Muscle layer of duodenum (tissue), 2 donors: ENCODE measurements around the gene PDIA4.
A peak's percentile ranks its signal among the peaks of the same experiment; 100 is the strongest.

Experiments used
- H3K27ac ChIP-seq: one replicate; pipeline ENCODE4 v1.7.0; 2013; ENCODE audit warnings: mild to moderate bottlenecking, low read length
- H3K27me3 ChIP-seq: one replicate; pipeline ENCODE4 v1.7.0; 2013; ENCODE audit warnings: low read depth, mild to moderate bottlenecking, control low read depth, low read length
- H3K36me3 ChIP-seq, 2 donors: one replicate each; pipeline ENCODE4 v1.7.0; 2013; ENCODE audit warnings: low read length in 2 of 2, control low read depth in 1 of 2, mild to moderate bottlenecking in 1 of 2; ENCODE audit not compliant: insufficient read depth in 2 of 2, control insufficient read depth in 1 of 2
- H3K4me1 ChIP-seq, 2 donors: one replicate each; pipeline ENCODE4 v1.7.0; 2013; ENCODE audit warnings: low read length in 2 of 2, mild to moderate bottlenecking in 2 of 2, control low read depth in 1 of 2, moderate library complexity in 1 of 2; ENCODE audit not compliant: insufficient read depth in 2 of 2, control insufficient read depth in 1 of 2
- H3K4me3 ChIP-seq, 2 donors: one replicate each; pipeline ENCODE4 v1.7.0; 2013; ENCODE audit warnings: low read length in 2 of 2, low read depth in 1 of 2, mild to moderate bottlenecking in 1 of 2
- H3K9me3 ChIP-seq, 2 donors: one replicate each; pipeline ENCODE4 v1.7.0; 2013; ENCODE audit warnings: low read length in 2 of 2, control low read depth in 1 of 2, mild to moderate bottlenecking in 1 of 2; ENCODE audit not compliant: control insufficient read depth in 1 of 2
- donor health status: healthy.

The PDIA4 gene

DNA sequence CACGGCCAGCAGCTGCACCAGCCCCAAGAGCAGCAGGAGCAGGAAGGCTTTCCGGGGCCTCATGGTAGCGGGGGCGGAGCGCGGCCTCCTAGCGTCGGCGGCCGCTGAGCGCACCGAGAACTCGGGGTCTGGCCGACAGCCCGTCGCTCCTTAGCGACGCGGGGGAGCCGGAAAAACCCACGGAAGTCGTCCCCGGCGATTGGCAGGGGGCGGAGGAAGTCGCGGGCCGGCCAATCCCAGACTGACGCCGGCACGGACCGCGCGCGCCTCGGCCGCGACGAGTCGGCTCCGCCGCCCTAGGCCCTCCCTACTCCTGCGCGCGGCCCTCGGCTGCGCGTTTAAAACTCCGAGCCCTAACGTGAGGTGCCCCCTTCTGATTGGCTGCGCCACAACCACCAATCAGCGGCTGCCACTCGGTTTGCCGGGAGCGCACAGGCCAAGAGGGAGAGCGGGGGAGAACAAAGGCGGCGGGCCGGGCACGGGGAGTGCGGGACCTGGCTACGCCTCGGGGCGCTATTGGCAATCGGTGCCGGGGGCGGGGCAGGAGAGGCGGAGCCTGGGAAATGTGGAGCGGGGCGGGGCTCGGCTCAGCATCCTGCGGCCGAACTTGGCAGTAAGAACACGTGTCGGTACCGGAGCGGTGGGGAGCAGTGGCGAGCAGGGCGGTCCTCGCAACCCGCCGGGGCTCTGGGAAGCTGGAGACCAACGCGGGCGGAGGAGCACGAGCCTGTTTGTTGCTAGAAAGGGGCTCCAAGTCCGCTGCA lies at the start of gene PDIA4:
Gene PDIA4 (minus strand): TSS at position 160 of the 764 bp plus-strand sequence. CDS start 97 bp downstream, at position 63.
- Histone ChIP-seq H3K27me3 (no peaks in the 10 kb centered on the region), H3K9me3 (no peaks in the 10 kb centered on the region), H3K4me1 (peaks cover 0 to 9% of the 10 kb centered on the region in 2 donors), H3K36me3 (no peaks in the 10 kb centered on the region), H3K4me3 (peak within 1 kb of the TSS; percentile 78 to 90), H3K27ac (peak within 1 kb of the TSS; percentile 83)

DNA sequence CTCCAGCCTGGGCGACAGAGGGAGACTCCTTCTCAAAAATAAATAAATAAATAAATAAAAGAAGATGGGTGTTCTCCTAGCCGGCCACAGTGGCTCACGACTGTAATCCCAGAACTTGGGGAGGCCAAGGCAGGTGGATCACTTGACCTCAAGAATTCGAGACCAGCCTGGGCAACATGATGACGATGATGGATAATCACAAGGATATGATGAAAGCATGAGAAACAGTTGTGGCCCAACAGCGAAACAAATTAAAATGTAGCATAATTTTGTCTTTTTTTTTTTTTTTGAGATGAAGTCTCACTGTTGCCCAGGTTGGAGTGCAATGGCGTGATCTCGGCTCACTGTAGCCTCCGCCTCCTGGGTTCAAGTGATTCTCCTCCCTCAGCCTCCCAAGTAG lies 49.3 kb upstream of the PDIA4 start:
- H3K4me3 ChIP-seq = no peak overlapping the region
- H3K36me3 ChIP-seq = peaks cover 3 to 17% of the 10 kb centered on the region in 2 donors
- H3K27me3 ChIP-seq = no peaks in the 10 kb centered on the region
- no peaks in the 10 kb centered on the region for H3K9me3 ChIP-seq
- H3K27ac ChIP-seq = no peak overlapping the region
- no peaks in the 10 kb centered on the region for H3K4me1 ChIP-seq

DNA sequence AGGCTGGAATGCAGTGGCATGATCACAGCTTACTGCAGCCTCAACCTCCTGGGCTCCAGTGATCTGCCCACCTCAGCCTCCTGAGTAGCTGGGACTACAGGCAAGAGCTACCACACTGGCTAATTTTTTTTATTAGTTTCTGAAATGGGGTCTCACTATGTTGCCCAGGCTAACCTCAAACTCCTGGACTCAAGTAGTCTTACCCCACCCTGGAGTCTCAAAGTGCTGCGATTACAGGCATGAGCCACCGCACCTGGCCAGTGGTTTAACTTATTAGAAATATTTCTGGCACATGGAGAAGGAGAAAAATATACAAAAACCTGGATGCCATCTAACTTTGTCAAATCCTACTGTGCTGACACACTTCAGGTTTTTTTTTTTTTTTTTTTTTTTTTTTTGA lies 47.0 kb upstream of the PDIA4 start:
- Histone ChIP-seq H3K4me1 (no peaks in the 10 kb centered on the region), H3K27ac (no peak overlapping the region), H3K4me3 (no peak overlapping the region), H3K27me3 (no peaks in the 10 kb centered on the region), H3K9me3 (no peaks in the 10 kb centered on the region), H3K36me3 (peaks cover 11 to 39% of the 10 kb centered on the region in 2 donors)

DNA sequence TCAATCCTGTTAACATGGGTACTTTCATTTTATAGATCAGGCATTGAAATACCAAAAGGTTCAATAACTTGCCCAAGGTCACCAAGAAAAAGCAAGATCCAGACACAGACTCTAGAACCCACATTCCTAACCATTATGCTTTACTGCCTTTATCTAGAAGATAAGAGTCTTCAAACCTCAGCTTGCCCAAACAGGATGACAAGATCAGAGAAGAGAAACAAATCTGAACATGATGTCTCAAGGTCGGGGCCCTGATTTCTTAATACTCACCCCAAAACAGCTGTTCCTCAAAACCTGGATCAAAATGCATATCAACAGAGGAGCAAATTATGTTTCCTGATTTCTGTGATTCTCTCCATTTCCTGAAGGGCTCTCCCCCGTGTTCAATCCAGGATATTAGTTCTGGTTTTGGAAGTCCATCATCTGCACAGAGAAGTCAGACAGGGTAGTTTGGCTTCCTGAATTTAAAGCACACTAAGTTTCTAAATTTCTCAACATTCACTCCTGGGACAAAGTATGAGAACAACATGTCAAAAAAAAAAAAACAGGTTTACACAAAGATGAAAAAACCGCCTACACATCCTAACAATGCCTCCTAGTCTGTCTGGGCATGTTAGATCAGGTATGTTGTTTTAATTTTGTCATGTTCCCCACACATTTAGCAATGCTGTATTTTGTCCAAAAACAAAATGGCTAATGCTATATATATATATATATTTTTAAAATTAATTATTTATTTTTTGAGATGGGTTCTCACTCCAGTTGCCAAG lies 46.0 kb upstream of the PDIA4 start:
- Histone ChIP-seq H3K4me1 (no peaks in the 10 kb centered on the region), H3K27me3 (no peaks in the 10 kb centered on the region), H3K36me3 (peaks cover 15 to 43% of the 10 kb centered on the region in 2 donors), H3K27ac (no peak overlapping the region), H3K4me3 (no peak overlapping the region), H3K9me3 (no peaks in the 10 kb centered on the region)

GRCh38 chr7:149072438-149072775 lies 44.1 kb upstream of the PDIA4 start:
- Histone ChIP-seq H3K36me3 (peaks cover 15 to 42% of the 10 kb centered on the region in 2 donors), H3K9me3 (no peaks in the 10 kb centered on the region), H3K4me1 (no peaks in the 10 kb centered on the region), H3K27ac (no peak overlapping the region), H3K27me3 (no peaks in the 10 kb centered on the region), H3K4me3 (no peak overlapping the region)

- Histone ChIP-seq H3K27me3 (no peaks in the 10 kb centered on the region), H3K9me3 (no peaks in the 10 kb centered on the region), H3K27ac (no peak overlapping the region), H3K4me1 (no peaks in the 10 kb centered on the region), H3K4me3 (no peak overlapping the region), H3K36me3 (peaks cover 13 to 38% of the 10 kb centered on the region in 2 donors)
Measured at GRCh38 chr7:149071641-149072437, 43.5 kb upstream of the PDIA4 start.

DNA sequence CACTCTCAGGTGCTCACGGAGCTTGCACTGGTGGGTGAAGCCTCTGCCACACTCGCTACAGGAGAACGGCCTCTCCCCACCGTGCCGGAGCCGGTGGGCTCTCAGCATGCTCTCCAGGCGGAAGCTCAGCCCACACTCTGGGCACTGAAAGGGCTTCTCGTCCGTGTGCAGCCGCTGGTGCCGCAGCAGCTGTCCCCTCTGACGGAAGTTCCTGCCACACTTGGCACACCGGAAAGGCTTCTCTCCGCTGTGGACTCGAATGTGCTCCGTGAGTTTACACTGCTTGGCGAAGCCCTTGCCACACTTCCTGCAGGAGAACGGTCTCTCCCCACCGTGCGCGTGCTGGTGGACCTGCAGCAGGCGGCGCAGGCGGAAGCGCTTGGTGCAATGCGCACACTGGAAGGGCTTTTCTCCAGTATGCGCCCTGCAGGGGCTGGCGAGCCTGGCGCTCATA lies 42.9 kb upstream of the PDIA4 start:
- no peaks in the 10 kb centered on the region for H3K4me1 ChIP-seq
- no peaks in the 10 kb centered on the region for H3K27me3 ChIP-seq
- peaks cover 12 to 33% of the 10 kb centered on the region in 2 donors for H3K36me3 ChIP-seq
- no peaks in the 10 kb centered on the region for H3K9me3 ChIP-seq
- H3K4me3 ChIP-seq = no peak overlapping the region
- H3K27ac ChIP-seq = no peak overlapping the region

DNA sequence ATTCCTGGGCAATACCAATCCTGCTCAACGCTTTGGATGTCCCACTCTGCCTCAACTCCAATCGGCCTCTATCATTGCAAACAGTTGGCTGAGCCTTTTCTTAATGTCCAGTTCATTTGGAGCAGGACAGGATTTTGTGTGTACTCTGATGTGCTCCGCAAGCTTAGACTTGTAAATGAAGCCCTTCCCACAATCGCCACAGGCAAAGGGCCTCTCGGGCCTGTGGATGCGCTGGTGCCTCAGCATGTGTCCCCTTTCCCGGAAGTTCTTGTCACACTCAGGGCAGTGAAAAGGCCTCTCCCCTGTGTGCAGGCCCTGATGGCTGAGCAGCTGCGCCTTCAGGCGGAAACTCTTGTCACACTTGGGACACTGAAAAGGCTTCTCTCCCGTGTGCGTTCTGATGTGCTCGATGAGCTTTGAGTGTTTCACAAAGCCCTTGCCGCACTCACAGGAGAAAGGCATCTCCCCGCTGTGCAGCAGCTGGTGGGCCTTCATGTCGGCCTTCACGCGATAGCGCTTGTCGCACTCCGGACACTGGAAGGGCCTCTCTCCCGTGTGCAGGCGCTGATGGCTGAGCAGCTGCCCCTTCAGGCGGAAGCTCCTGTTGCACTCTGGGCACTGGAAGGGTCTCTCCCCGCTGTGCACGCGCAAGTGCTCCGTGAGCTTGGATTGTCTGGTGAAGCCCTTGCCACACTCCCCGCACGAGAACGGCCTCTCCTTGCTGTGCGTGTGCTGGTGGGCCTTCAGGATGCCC lies 42.2 kb upstream of the PDIA4 start:
- H3K27me3 ChIP-seq = no peaks in the 10 kb centered on the region
- H3K4me3 ChIP-seq = no peak overlapping the region
- H3K9me3 ChIP-seq = no peaks in the 10 kb centered on the region
- peaks cover 12 to 33% of the 10 kb centered on the region in 2 donors for H3K36me3 ChIP-seq
- no peaks in the 10 kb centered on the region for H3K4me1 ChIP-seq
- H3K27ac ChIP-seq = no peak overlapping the region

DNA sequence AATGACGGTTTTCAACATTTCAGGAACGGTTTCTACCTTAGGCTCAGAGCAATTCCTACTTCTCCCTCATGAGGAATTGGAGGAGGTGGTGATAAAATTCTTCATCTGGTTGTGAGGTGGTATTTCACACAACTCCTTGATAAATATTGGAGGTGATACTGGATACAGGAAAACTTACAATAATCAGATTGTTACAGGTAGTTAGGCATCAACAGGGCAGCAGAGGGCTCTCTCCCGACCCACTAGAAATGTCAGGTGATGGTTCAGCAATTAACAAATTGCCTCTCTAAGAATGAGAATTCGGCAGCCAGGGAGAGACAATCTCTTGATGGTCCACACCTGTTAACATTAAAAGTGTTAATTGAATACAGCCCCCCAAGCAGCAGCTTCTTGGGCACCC lies 39.6 kb upstream of the PDIA4 start:
- Histone ChIP-seq H3K4me1 (no peaks in the 10 kb centered on the region), H3K36me3 (peaks cover 12 to 33% of the 10 kb centered on the region in 2 donors), H3K27ac (no peak overlapping the region), H3K4me3 (no peak overlapping the region), H3K9me3 (no peaks in the 10 kb centered on the region), H3K27me3 (no peaks in the 10 kb centered on the region)

GRCh38 chr7:149063476-149063875 lies 35.2 kb upstream of the PDIA4 start:
- Histone ChIP-seq H3K4me3 (no peak overlapping the region), H3K9me3 (no peaks in the 10 kb centered on the region), H3K36me3 (peaks cover 0 to 4% of the 10 kb centered on the region in 2 donors), H3K27ac (no peak overlapping the region), H3K27me3 (no peaks in the 10 kb centered on the region), H3K4me1 (no peaks in the 10 kb centered on the region)
